ENCODE data around the gene MON2. TPM values are rescaled to one million over a fixed set of nuclear protein-coding genes. Genes with fewer than 3 reads are reported as not detected.

Gene MON2
- total and polyA plus RNA-seq, 2 of the 13 experiments (the other 11 are each of a cell fraction or from before 2014, with no cell fraction given) = 10.5 to 24.8 TPM

DNA sequence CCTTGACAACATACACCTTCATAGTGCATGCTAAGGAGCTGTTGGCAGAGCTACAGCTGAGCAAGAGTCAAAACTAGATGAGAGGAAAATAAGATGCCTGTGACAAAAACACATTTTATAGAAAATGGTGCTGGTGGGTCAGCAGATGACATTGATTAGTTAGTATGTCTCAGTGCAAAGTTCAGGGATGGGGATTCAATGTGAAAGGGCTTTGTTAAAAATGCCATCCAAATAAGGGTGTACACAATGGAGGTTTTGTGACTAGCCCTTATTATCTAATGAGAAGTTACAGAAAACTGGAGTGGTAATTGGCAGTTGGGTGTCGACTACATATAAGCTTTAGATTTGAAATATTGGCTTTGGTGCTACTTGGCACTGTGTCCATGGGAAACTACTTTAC lies 169.0 kb downstream of the MON2 start (continued):
- peak; percentile 60; the same call in 1 of the 2 replicates for TF ChIP-seq ZNF644 (CRISPR knock-in tag; IDR thresholded peaks at IDR 0.05; ENCODE audit: low read depth)
- TF ChIP-seq, protein P1, sequence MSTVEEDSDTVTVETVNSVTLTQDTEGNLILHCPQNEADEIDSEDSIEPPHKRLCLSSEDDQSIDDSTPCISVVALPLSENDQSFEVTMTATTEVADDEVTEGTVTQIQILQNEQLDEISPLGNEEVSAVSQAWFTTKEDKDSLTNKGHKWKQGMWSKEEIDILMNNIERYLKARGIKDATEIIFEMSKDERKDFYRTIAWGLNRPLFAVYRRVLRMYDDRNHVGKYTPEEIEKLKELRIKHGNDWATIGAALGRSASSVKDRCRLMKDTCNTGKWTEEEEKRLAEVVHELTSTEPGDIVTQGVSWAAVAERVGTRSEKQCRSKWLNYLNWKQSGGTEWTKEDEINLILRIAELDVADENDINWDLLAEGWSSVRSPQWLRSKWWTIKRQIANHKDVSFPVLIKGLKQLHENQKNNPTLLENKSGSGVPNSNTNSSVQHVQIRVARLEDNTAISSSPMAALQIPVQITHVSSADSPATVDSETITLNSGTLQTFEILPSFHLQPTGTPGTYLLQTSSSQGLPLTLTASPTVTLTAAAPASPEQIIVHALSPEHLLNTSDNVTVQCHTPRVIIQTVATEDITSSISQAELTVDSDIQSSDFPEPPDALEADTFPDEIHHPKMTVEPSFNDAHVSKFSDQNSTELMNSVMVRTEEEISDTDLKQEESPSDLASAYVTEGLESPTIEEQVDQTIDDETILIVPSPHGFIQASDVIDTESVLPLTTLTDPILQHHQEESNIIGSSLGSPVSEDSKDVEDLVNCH (CRISPR knock-in tag; IDR thresholded peaks at IDR 0.05) = no peak
- TF ChIP-seq, protein P2, sequence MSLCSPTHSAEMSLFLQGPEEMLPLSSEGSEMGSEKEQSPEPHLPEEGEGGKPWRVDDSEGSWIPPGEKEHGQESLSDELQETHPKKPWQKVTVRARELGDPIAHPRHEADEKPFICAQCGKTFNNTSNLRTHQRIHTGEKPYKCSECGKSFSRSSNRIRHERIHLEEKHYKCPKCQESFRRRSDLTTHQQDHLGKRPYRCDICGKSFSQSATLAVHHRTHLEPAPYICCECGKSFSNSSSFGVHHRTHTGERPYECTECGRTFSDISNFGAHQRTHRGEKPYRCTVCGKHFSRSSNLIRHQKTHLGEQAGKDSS (CRISPR knock-in tag; IDR thresholded peaks at IDR 0.05; ENCODE audit: borderline replicate concordance, low read depth) = no peak
- TF ChIP-seq ZNF331 (CRISPR knock-in tag; IDR thresholded peaks at IDR 0.05) = 0 out of 2 replicates have a peak, but pooled peaks have one; percentile 30
- TF ChIP-seq, protein P3, sequence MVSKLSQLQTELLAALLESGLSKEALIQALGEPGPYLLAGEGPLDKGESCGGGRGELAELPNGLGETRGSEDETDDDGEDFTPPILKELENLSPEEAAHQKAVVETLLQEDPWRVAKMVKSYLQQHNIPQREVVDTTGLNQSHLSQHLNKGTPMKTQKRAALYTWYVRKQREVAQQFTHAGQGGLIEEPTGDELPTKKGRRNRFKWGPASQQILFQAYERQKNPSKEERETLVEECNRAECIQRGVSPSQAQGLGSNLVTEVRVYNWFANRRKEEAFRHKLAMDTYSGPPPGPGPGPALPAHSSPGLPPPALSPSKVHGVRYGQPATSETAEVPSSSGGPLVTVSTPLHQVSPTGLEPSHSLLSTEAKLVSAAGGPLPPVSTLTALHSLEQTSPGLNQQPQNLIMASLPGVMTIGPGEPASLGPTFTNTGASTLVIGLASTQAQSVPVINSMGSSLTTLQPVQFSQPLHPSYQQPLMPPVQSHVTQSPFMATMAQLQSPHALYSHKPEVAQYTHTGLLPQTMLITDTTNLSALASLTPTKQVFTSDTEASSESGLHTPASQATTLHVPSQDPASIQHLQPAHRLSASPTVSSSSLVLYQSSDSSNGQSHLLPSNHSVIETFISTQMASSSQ (IDR thresholded peaks at IDR 0.05; ENCODE audit: low read depth) = no peak
- TF ChIP-seq, protein P3 (CRISPR knock-in tag; IDR thresholded peaks at IDR 0.05; ENCODE audit: borderline replicate concordance) = no peak
- TF ChIP-seq ZNF670 (CRISPR knock-in tag; IDR thresholded peaks at IDR 0.05; ENCODE audit: borderline replicate concordance) = no peak
- TF ChIP-seq, protein P4, sequence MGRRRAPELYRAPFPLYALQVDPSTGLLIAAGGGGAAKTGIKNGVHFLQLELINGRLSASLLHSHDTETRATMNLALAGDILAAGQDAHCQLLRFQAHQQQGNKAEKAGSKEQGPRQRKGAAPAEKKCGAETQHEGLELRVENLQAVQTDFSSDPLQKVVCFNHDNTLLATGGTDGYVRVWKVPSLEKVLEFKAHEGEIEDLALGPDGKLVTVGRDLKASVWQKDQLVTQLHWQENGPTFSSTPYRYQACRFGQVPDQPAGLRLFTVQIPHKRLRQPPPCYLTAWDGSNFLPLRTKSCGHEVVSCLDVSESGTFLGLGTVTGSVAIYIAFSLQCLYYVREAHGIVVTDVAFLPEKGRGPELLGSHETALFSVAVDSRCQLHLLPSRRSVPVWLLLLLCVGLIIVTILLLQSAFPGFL (CRISPR knock-in tag; IDR thresholded peaks at IDR 0.05) = no peak
- TF ChIP-seq SOX6 (IDR thresholded peaks at IDR 0.05) = no peak
- peak; percentile 33; the same call in 1 of the 2 replicates for TF ChIP-seq SOX6 (CRISPR knock-in tag; IDR thresholded peaks at IDR 0.05)
- no peak for TF ChIP-seq SRSF4 (IDR thresholded peaks at IDR 0.05; ENCODE audit: low read depth, low read length, poor library complexity, severe bottlenecking)
- TF ChIP-seq, protein P5, sequence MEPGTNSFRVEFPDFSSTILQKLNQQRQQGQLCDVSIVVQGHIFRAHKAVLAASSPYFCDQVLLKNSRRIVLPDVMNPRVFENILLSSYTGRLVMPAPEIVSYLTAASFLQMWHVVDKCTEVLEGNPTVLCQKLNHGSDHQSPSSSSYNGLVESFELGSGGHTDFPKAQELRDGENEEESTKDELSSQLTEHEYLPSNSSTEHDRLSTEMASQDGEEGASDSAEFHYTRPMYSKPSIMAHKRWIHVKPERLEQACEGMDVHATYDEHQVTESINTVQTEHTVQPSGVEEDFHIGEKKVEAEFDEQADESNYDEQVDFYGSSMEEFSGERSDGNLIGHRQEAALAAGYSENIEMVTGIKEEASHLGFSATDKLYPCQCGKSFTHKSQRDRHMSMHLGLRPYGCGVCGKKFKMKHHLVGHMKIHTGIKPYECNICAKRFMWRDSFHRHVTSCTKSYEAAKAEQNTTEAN (CRISPR knock-in tag; conservative IDR thresholded peaks at IDR 0.05) = no peak
- TF ChIP-seq, protein P6, sequence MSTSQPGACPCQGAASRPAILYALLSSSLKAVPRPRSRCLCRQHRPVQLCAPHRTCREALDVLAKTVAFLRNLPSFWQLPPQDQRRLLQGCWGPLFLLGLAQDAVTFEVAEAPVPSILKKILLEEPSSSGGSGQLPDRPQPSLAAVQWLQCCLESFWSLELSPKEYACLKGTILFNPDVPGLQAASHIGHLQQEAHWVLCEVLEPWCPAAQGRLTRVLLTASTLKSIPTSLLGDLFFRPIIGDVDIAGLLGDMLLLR (CRISPR knock-in tag; IDR thresholded peaks at IDR 0.05) = no peak
- TF ChIP-seq, protein P7, sequence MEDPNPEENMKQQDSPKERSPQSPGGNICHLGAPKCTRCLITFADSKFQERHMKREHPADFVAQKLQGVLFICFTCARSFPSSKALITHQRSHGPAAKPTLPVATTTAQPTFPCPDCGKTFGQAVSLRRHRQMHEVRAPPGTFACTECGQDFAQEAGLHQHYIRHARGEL (CRISPR knock-in tag; IDR thresholded peaks at IDR 0.05) = no peak
- no peak for TF ChIP-seq ZC3H4 (CRISPR knock-in tag; IDR thresholded peaks at IDR 0.05; ENCODE audit: borderline replicate concordance)
